A549 treated with dexamethasone at 1 μM for 4 hours (cell line): ENCODE data around the gene IFITM10. TPM values are rescaled to one million over a fixed set of nuclear protein-coding genes. Genes with fewer than 3 reads are reported as not detected.

Experiments
- total RNA-seq: library from RNA; stranded (reverse); fragments of 200-300 nt; extraction: Qiagen RNA extraction; gene quantifications from 5 replicates; pipeline ENCODE4 v1.2.3, GENCODE V29; 2022

Gene IFITM10
- total RNA-seq, result 1.1 to 2.7 TPM (median 1.3 TPM) in 5 replicates

DNA sequence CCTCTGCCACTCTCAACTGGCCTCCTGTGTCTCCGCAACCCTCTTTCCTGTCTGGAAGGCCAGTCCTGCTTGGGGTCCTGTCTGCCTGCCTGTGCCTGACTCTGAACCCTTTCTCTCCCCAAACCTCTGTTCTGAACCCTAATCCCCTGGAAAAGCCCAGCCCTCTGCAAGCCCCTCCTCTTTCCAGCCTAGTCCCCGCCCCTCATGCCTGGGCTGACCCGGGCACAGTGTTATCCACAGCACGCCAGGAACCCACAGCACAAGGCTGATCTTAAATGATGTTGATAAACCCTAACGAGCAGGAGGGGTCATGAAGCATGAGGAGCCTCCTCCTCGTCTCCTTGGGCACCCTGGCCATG, at the start of gene IFITM10:
Gene IFITM10, minus strand, starts transcription at position 115 of the 359 bp plus-strand sequence. CDS start 153 bp downstream, outside the sequence.

GRCh38 chr11:1763796-1764661, 13.6 kb upstream of the IFITM10 start, which contains the start of gene CTSD:
Gene CTSD (minus strand): TSS chr11:1763927. CDS start chr11:1763859, 68 bp downstream.

GRCh38 chr11:1696608-1697570, 53.5 kb downstream of the IFITM10 start, which contains the start of gene KRTAP5-6:
Gene KRTAP5-6 (plus strand): TSS chr11:1697195. CDS start chr11:1697246, 51 bp downstream.

Other genes with a start within 250 kb of the IFITM10 start
- gene DUSP8, start 178.3 kb downstream of the IFITM10 start, total RNA-seq, result 0.78 to 1.8 TPM (median 1.3 TPM) in 5 replicates
- gene KRTAP5-1, start 165.3 kb downstream of the IFITM10 start, total RNA-seq, result not detected in 5 replicates
- gene KRTAP5-2, start 152.3 kb downstream of the IFITM10 start, total RNA-seq, result not detected in 5 replicates
- gene KRTAP5-3, start 142.1 kb downstream of the IFITM10 start, total RNA-seq, result not detected in 5 replicates
- gene KRTAP5-4, start 128.5 kb downstream of the IFITM10 start, total RNA-seq, result not detected in 5 replicates
- not detected in 5 replicates for gene KRTAP5-5, start 120.8 kb downstream of the IFITM10 start, total RNA-seq
- not detected in 5 replicates for gene KRTAP5-6, start 53.4 kb downstream of the IFITM10 start, total RNA-seq
- gene CTSD, start 13.3 kb upstream of the IFITM10 start, total RNA-seq, result 343 to 631 TPM (median 535 TPM) in 5 replicates
- 0.26 to 0.73 TPM (median 0.42 TPM) in 5 replicates for gene SYT8, start 84.4 kb upstream of the IFITM10 start, total RNA-seq
- 0.31 to 0.33 TPM in 2 of 5 replicates, not detected in the others for gene TNNI2, start 88.4 kb upstream of the IFITM10 start, total RNA-seq
- gene LSP1, start 102.5 kb upstream of the IFITM10 start, total RNA-seq, result 1.6 to 2.9 TPM (median 2.0 TPM) in 5 replicates
- gene PRR33, start 141.3 kb upstream of the IFITM10 start, total RNA-seq, result not detected in 5 replicates
- 0.15 to 0.25 TPM in 2 of 5 replicates, not detected in the others for gene TNNT3, start 169.1 kb upstream of the IFITM10 start, total RNA-seq
- 132 to 153 TPM (median 143 TPM) in 5 replicates for gene MRPL23, start 196.7 kb upstream of the IFITM10 start, total RNA-seq
- 10.4 to 29.9 TPM (median 23.5 TPM) in 5 replicates for gene H19, start 247.2 kb upstream of the IFITM10 start, total RNA-seq